AG04450 (cell line): ENCODE data around the gene CYP4F11. TPM values are rescaled to one million over a fixed set of nuclear protein-coding genes. Genes with fewer than 3 reads are reported as not detected.
"Not testable (repeated sequence)": the region's sequence is repeated elsewhere in the genome, so short reads cannot be mapped to it uniquely, and the experiment has no call there.

Source experiments
- CTCF ChIA-PET: fragments of 300-600, 350-600 bp; formaldehyde crosslinking; extraction: SDS; loops from one replicate; lab custom pipeline; 2022; ENCODE audit warnings: antibody characterized with exemption, inconsistent platforms; lab: Charles Lee
- POLR2A ChIA-PET: fragments of 350-600 bp; formaldehyde crosslinking; extraction: SDS; loops from one replicate; lab custom pipeline; 2021; ENCODE audit warnings: antibody characterized with exemption, inconsistent platforms; lab: Yijun Ruan, JAX
- DNase-seq: peaks from one replicate; pipeline ENCODE4 v3.0.0-alpha.2; 2011; ENCODE audit warnings: low read depth, low spot score
- H3K27ac ChIP-seq: one replicate; pipeline ENCODE4 v1.5.1; 2012; ENCODE audit warnings: low read depth, low read length, control low read depth
- H3K27me3 ChIP-seq: one replicate; pipeline ENCODE4 v1.6.0; 2012; ENCODE audit warnings: low read length; ENCODE audit not compliant: control insufficient read depth, insufficient read depth
- H3K4me3 ChIP-seq: 2 replicates; pipeline ENCODE4 v1.5.1; 2011; ENCODE audit warnings: mild to moderate bottlenecking, low read depth, low read length, control low read depth
- H3K9me3 ChIP-seq: 2 replicates; pipeline ENCODE4 v1.5.1; 2012; ENCODE audit warnings: low read length; ENCODE audit not compliant: control insufficient read depth, insufficient read depth
- polyA plus RNA-seq: library from polyadenylated mRNA; depleted of rRNA; stranded (reverse); fragments of >200 nt; gene quantifications from 2 replicates; pipeline ENCODE4 v1.2.3, GENCODE V29; 2011
- TF ChIP-seq, protein P1 (sequence below): IDR thresholded peaks from 2 replicates; pipeline ENCODE4 v1.5.1; 2011; ENCODE audit warnings: low read depth, low read length, control low read depth, inconsistent platforms

Gene CYP4F11
- polyA plus RNA-seq, 1 experiment = 0.07 TPM

- TF ChIP-seq, protein P1, sequence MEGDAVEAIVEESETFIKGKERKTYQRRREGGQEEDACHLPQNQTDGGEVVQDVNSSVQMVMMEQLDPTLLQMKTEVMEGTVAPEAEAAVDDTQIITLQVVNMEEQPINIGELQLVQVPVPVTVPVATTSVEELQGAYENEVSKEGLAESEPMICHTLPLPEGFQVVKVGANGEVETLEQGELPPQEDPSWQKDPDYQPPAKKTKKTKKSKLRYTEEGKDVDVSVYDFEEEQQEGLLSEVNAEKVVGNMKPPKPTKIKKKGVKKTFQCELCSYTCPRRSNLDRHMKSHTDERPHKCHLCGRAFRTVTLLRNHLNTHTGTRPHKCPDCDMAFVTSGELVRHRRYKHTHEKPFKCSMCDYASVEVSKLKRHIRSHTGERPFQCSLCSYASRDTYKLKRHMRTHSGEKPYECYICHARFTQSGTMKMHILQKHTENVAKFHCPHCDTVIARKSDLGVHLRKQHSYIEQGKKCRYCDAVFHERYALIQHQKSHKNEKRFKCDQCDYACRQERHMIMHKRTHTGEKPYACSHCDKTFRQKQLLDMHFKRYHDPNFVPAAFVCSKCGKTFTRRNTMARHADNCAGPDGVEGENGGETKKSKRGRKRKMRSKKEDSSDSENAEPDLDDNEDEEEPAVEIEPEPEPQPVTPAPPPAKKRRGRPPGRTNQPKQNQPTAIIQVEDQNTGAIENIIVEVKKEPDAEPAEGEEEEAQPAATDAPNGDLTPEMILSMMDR = no peak
- Histone ChIP-seq H3K27me3 (no peaks in the 10 kb centered on the region), H3K9me3 (peaks cover 7% of the 10 kb centered on the region; the same call in 1 of the 2 replicates), H3K4me3 (no peak overlapping the region), H3K27ac (no peak overlapping the region)
- ChIA-PET CTCF (no interaction called here), POLR2A (no interaction called here)
- no peak for DNase-seq
Observed at GRCh38 chr19:15895876-15896430, 38.4 kb downstream of the CYP4F11 start.

GRCh38 chr19:15894359-15894758 is 40.0 kb downstream of the CYP4F11 start:
- Histone ChIP-seq H3K27ac (no peak overlapping the region), H3K27me3 (no peaks in the 10 kb centered on the region), H3K9me3 (peaks cover 7% of the 10 kb centered on the region; the same call in 1 of the 2 replicates), H3K4me3 (no peak overlapping the region)
- CTCF ChIA-PET = no interaction called here
- TF ChIP-seq, protein P1 = no peak
- no peak for DNase-seq
- POLR2A ChIA-PET = no interaction called here

GRCh38 chr19:15893477-15893876 is 40.9 kb downstream of the CYP4F11 start:
- H3K9me3 ChIP-seq = peaks cover 7% of the 10 kb centered on the region; the same call in 1 of the 2 replicates
- H3K4me3 ChIP-seq = no peak overlapping the region
- H3K27ac ChIP-seq = no peak overlapping the region
- H3K27me3 ChIP-seq = no peaks in the 10 kb centered on the region
- ChIA-PET POLR2A (no interaction called here), CTCF (no interaction called here)
- TF ChIP-seq, protein P1 = no peak
- no peak for DNase-seq

GRCh38 chr19:15892012-15892411 is 42.3 kb downstream of the CYP4F11 start:
- Histone ChIP-seq H3K27ac (no peak overlapping the region), H3K27me3 (no peaks in the 10 kb centered on the region), H3K9me3 (no peaks in the 10 kb centered on the region; the same call in 1 of the 2 replicates), H3K4me3 (no peak overlapping the region)
- no peak for DNase-seq
- CTCF ChIA-PET = no interaction called here
- TF ChIP-seq, protein P1 = no peak
- POLR2A ChIA-PET = no interaction called here

DNA sequence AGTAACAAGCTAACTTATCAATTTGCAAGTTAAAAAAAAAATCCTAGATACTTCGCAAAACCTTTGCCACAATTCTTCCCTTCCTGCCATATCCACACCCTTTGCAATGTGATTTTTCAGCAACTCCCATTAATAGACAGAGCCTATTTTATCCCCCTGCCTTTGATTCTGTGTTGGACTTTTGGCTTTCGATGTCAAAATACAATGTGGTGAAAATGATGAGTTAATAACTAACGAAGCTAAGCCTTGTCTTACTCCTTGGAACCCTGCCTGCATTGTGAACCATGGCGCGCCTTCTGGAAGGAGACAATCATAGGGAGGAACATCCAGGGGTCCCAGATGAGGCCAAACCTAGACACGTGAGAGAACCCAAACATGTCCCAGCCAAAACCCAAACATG is 42.9 kb downstream of the CYP4F11 start:
- TF ChIP-seq, protein P1 = no peak
- ChIA-PET POLR2A (no interaction called here), CTCF (no interaction called here)
- no peak overlapping the region for H3K4me3 ChIP-seq
- DNase-seq = no peak
- no peaks in the 10 kb centered on the region; the same call in 1 of the 2 replicates for H3K9me3 ChIP-seq
- no peaks in the 10 kb centered on the region for H3K27me3 ChIP-seq
- H3K27ac ChIP-seq = no peak overlapping the region

- CTCF ChIA-PET, H3K9me3 ChIP-seq, H3K27ac ChIP-seq, H3K4me3 ChIP-seq, H3K27me3 ChIP-seq, POLR2A ChIA-PET, DNase-seq: not testable (repeated sequence)
Observed at GRCh38 chr19:15889339-15889738, 45.0 kb downstream of the CYP4F11 start.
